Smooth muscle cell of bladder (primary cell): Measurements from ENCODE around the gene ACOT6. TPM values are rescaled to one million over a fixed set of nuclear protein-coding genes. Genes with fewer than 3 reads are reported as not detected.

Experiments
- total RNA-seq: library from RNA; depleted of rRNA; stranded (reverse); fragments of >200 nt; gene quantifications from 2 replicates; pipeline ENCODE4 v1.2.3, GENCODE V29; 2014

ACOT6 gene, protein sequence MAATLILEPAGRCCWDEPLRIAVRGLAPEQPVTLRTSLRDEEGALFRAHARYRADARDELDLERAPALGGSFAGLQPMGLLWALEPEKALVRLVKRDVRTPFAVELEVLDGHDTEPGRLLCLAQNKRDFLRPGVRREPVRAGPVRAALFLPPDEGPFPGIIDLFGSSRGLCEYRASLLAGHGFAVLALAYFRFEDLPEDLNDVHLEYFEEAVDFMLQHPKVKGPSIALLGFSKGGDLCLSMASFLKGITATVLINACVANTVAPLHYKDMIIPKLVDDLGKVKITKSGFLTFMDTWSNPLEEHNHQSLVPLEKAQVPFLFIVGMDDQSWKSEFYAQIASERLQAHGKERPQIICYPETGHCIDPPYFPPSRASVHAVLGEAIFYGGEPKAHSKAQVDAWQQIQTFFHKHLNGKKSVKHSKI
- not detected in 2 replicates for total RNA-seq

DNA sequence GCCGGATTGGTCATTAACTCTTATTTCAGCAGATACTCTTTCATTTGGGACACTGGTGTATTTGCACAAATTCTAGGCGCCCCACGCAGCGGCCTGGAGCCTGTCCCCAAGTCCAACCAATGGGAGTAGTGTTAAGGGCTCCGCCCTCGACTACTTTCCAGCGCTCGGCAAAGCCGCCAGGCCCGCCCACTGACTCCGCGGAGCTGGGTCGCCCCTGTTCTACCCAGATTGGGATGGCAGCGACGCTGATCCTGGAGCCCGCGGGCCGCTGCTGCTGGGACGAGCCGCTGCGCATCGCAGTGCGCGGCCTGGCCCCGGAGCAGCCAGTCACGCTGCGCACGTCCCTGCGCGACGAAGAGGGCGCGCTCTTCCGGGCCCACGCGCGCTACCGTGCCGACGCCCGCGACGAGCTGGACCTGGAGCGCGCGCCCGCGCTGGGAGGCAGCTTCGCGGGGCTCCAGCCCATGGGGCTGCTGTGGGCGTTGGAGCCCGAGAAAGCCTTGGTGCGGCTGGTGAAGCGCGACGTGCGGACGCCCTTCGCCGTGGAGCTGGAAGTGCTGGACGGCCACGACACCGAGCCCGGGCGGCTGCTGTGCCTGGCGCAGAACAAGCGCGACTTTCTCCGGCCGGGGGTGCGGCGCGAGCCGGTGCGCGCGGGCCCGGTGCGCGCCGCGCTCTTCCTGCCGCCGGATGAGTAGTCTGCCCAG lies at the start of gene ACOT6:
ACOT6 (plus strand) TSS at position 179 of the 707 bp plus-strand sequence; CDS start at position 234, 55 bp downstream.

GRCh38 chr14:73569185-73569958 lies 42.9 kb upstream of the ACOT6 start, which contains the start of gene ACOT2:
Gene ACOT2 (plus strand): TSS chr14:73569213. CDS start chr14:73569241, 28 bp downstream.

DNA sequence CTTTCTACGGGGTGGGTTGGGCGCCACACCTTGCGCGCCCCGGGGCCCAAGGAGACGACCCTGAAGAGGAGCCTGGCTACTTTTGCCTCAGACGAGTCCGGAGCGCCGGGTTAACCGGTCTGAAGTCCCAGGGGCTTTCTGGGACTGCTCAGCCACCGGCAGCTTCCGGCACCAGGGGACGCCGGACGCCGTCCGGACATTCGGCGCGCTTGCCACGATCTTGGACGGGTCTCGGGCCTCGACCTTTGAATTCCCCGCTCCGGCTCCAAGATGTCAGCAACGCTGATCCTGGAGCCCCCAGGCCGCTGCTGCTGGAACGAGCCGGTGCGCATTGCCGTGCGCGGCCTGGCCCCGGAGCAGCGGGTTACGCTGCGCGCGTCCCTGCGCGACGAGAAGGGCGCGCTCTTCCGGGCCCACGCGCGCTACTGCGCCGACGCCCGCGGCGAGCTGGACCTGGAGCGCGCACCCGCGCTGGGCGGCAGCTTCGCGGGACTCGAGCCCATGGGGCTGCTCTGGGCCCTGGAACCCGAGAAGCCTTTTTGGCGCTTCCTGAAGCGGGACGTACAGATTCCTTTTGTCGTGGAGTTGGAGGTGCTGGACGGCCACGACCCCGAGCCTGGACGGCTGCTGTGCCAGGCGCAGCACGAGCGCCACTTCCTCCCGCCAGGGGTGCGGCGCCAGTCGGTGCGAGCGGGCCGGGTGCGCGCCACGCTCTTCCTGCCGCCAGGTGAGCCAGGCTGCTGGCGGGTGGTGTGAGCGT lies 20.4 kb upstream of the ACOT6 start, which contains the start of gene ACOT4:
ACOT4 (plus strand) TSS at position 184 of the 760 bp plus-strand sequence; CDS start at position 271, 87 bp downstream.

DNA sequence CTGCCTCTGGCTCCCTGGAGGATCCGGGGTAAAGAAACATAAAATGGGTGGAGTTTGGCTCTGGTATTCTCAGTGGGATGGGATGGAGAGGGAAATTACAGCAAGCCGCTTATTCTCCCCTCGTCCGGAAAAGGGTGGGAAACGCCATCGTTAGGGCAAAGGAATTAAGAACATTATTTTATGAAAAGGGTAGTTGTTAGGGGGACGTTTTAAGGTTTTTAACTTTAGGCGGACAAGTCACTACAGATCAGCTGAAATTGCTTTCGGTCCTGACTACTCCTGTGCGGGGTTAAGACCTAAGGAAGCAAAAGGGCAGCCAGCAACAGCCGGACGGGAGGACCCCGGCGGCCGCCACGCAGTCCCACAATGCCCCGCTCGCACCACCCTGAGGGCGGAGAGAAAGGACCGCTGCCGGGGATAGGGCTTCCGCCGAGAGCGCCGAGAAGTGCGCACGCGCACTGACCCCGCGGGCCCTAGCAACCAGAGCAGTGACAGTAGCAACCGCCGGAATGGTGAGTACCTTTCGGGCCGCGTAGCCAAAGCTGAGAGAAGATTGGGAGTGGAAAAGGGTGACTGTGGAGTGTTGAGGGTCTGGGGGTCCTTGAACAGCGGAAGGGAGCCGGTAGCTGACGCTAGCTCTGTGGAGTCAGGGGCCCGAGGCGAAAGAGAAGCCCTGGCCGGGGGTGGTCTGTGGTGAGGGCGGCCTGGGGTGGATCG lies 32.4 kb downstream of the ACOT6 start, which contains the start of gene DNAL1:
DNAL1 (plus strand) TSS at position 456 of the 717 bp plus-strand sequence; CDS start at position 510, 54 bp downstream.

Other genes starting within 250 kb of the ACOT6 start
- 19.2 and 24.5 TPM in 2 replicates for gene NUMB, start 154.0 kb upstream of the ACOT6 start, total RNA-seq
- 13.2 and 13.5 TPM in 2 replicates for gene RIOX1, start 121.6 kb upstream of the ACOT6 start, total RNA-seq
- 4.8 and 8.4 TPM in 2 replicates for gene ACOT1, start 75.4 kb upstream of the ACOT6 start, total RNA-seq
- 0.09 TPM in 1 of 2 replicates, not detected in the other for gene HEATR4, start 53.6 kb upstream of the ACOT6 start, total RNA-seq
- 29.3 and 38.5 TPM in 2 replicates for gene ACOT2, start 43.3 kb upstream of the ACOT6 start, total RNA-seq
- gene ACOT4, start 20.6 kb upstream of the ACOT6 start, total RNA-seq = 0.43 and 0.46 TPM in 2 replicates
- gene DNAL1, start 32.5 kb downstream of the ACOT6 start, total RNA-seq = 7.1 and 8.0 TPM in 2 replicates
- gene PNMA1, start 101.9 kb downstream of the ACOT6 start, total RNA-seq = 9.0 and 10.0 TPM in 2 replicates
- gene PTGR2, start 239.3 kb downstream of the ACOT6 start, total RNA-seq = 4.3 and 4.4 TPM in 2 replicates